GM18870 (cell line): ENCODE data around the gene APOBEC3H.

Source experiments
- ATAC-seq: cut with Tn5 transposase; IDR thresholded peaks from one replicate; pipeline ENCODE4 v1.9.1; 2021; ENCODE audit warnings: moderate library complexity; ENCODE audit not compliant: unreplicated experiment

The APOBEC3H gene

GRCh38 chr22:39080052-39080762 is 16.8 kb upstream of the APOBEC3H start:
- ATAC-seq = no peak

GRCh38 chr22:39081016-39081415 is 16.0 kb upstream of the APOBEC3H start:
- ATAC-seq = no peak

DNA sequence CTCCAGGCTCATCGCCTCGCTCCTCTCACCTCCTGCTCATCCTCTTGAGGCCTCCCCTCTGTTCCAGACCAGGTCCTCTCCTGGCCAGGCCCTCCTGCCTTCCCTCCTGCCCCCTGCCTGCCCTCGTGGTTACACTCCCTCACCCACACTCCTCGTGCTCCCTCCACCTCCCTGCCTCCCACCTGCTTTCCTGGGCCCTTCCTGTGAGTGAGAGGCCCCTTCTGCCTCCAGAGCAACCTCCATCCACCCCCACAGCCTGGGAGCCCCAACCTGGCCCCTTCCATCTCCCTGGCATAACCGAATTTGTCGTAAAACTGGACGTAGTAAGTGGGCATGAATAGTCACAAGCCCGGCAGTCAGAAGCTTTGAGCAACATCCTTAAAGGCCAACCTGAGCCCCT is 15.4 kb upstream of the APOBEC3H start:
- no peak for ATAC-seq

DNA sequence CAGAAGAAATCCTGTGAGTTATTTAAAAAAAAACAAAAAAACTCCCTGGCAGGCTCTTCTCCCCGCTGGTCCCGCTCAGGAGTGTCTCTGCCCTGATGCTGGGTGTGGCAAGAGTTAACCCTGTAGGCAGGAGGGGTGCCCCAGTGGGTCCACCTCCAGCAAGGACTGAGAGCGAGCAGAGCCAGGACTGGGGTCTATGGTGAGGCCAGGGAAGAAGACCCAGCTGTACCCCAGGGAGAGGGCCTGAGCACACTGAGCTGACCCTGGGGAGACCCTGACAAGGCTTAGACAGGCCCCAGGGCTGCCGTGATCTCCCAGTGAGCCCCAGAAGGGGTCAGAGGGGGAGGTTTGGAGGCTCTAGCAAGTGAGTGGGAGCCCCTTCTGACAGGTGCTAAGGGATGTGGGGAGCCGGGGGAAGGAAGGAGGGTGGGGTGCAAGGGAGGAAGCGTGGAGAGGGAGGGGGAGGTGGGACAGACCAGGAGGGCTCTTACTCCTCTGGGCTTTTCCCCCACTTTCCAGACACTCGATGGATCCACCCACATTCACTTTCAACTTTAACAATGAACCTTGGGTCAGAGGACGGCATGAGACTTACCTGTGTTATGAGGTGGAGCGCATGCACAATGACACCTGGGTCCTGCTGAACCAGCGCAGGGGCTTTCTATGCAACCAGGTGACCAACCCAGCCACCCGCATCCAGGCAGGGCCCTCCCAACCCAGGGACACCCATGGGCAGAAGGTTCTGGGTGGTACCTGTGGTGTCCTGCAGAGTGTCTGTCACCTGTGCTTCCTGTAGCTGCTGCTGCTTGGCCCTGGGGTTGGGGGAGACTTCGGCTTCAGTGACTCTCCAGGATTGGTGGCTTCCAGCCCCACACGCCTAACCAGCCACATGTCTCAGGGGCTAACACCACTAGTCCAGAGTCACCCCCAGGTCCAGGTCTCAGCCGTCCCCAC is 13.6 kb upstream of the APOBEC3H start:
- no peak for ATAC-seq

- ATAC-seq = no peak
Observed at GRCh38 chr22:39084666-39085065, 12.4 kb upstream of the APOBEC3H start.

- no peak for ATAC-seq
Observed at GRCh38 chr22:39087098-39087497, 9.9 kb upstream of the APOBEC3H start.

GRCh38 chr22:39087881-39088684 is 9.0 kb upstream of the APOBEC3H start:
- no peak for ATAC-seq

DNA sequence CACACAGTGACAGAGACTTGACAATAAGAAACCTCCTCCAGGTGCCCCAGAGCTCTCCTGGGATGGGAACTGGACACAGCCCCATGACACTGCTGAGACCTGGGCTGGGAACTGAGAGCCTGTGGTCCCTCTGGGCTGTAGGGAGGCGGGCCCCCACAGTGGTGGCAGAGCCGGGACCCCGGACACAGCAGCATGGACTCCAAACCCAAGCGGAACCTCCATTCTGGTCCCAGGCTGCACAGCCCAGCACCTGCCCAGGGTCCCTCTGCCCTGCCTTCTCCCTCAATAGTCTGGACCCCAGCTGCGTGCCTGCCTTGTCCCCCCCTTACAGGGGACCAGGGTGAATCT is 8.4 kb upstream of the APOBEC3H start:
- ATAC-seq = no peak

- no peak for ATAC-seq
Observed at GRCh38 chr22:39089928-39090327, 7.1 kb upstream of the APOBEC3H start.

GRCh38 chr22:39090426-39091064 is 6.5 kb upstream of the APOBEC3H start:
- ATAC-seq = no peak

DNA sequence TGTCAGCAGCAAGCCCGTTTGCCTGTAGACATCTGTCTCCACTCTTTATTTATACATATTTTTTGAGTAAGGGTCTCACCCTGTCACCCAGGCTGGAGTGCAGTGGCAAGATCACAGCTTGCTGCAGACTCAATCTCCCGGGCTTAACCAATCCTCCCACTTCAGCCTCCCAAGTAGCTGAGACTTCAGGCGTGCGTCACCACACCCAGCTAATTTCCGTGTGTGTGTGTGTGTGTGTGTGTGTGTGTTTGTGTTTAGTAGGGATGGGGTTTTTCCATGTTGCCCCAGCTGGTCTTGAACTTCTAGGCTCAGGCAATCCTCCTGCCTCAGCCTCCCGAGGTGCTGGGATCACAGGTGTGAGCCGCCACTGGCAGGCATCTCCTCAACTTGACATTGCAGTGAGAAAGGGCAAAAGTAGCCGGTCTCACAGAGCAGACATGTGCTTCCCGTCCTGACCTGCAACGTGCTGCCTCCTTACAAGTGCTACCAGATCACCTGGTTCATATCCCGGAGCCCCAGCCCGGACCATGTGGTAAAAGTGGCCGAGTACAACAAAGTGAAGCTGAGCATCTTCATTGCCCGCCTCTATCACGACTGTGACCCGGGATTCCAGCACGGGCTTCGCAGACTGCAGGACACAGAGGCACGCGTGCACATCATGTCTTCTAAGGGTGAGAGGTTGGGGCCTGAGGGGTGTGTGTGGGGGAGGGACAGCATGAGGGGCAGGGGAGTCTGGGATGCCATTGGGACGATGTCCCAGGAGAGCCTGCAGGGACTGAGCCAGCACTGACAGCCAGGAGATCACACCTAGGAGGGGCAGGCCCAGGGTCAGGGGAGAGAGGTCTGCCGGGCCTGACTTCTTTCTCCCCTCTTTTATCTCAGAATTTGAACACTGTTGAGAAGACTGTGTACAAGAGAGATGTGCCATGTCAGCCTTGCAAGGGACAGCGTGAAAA is 5.6 kb upstream of the APOBEC3H start:
- ATAC-seq = no peak

DNA sequence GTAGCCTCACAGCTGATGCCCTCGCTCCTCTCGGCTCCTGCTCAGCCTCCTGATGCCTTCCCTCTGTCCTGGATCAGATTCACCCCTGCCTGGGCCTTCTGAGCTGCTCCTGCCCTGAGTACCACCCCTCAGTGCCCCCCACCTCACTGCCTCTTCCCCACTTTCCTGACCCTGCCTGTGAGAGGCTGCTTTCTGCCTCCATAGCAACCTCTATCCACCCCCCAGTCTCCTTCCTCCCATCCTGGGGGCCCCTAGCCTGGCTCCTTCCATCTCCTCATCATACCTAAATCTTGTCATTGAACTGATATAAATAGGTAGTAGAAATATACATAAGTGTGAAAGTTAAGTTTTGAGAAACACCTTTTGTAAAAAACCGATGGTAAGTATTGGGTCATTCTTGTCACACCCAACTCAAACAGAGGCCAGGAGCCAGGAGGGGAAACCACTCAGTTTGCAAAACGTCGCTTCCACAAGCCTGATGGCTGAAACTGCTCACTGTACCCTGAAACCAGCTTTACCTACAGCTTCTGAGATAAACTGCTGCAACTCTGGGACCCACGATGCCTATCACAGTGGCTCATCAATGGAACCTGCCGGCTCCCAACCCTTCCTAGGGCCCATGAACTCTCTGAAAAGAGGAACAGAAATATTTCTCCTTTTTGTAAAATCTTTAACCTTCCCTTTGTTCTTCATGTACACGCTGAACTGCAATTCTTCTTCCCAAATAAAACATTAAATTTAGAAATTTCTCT is 4.8 kb upstream of the APOBEC3H start:
- ATAC-seq = no peak

- no peak for ATAC-seq
Observed at GRCh38 chr22:39094717-39095389, 2.2 kb upstream of the APOBEC3H start.

- no peak for ATAC-seq
Observed at GRCh38 chr22:39095971-39096370, 1.1 kb upstream of the APOBEC3H start.

DNA sequence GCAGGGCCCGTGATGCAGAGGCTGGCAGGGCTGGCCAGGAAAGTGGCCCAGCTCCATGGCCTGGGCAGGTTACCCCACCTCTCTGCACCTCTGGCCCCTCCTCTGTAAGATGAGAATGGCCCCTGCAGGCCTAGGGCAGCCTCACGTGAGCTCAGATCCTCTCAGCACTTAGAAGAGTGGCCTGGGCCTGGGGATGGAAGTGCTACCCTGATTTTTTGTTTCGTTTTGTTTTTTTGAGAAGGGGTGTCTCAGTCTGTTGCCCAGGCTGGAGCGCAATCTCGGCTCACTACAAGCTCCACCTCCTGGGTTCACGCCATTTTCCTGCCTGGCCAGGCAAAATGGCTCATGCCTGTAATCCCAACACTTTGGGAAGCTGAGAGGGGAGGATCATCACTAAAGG is 982 bp downstream of the APOBEC3H start:
- ATAC-seq = no peak

GRCh38 chr22:39098576-39098975 is 1.5 kb downstream of the APOBEC3H start:
- ATAC-seq = no peak

- ATAC-seq = no peak
Observed at GRCh38 chr22:39101226-39101625, 4.2 kb downstream of the APOBEC3H start.

DNA sequence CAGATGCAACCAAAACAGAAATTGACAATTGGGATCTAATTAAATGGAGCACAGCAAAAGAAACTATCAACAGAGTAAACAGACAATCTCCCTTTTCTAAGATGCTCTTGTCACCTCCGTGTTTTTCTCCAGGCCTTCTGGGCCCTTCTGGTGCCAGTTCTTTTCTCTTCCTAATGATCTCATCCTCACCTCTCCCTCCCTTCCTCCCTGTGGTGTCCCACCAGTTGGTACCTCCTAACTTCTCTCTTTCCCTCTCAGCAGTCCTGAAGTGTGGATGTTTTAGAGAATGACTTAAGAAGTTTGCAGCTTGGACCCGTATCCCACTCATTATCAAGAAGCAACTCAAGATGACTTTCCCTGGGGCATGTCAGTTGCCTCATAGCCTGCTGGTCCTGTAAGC is 6.4 kb downstream of the APOBEC3H start:
- ATAC-seq = no peak

- ATAC-seq = no peak
Observed at GRCh38 chr22:39106326-39106725, 9.3 kb downstream of the APOBEC3H start.
